ES-I3 (cell line): Measurements from ENCODE around the gene NEURL1B.

Experiments
- H3K36me3 ChIP-seq: 2 replicates; pipeline ENCODE4 v1.6.1; 2013; ENCODE audit warnings: mild to moderate bottlenecking, low read length, control low read depth, moderate library complexity; ENCODE audit not compliant: insufficient read depth
- H3K4me1 ChIP-seq: 2 replicates; pipeline ENCODE4 v1.6.1; 2013; ENCODE audit warnings: mild to moderate bottlenecking, control low read depth, low read length; ENCODE audit not compliant: insufficient read depth
- H3K9ac ChIP-seq: 2 replicates; pipeline ENCODE4 v1.6.1; 2013; ENCODE audit warnings: low read depth, mild to moderate bottlenecking, low read length, moderate library complexity
- H3K9me3 ChIP-seq: 2 replicates; pipeline ENCODE4 v1.6.1; 2013; ENCODE audit warnings: mild to moderate bottlenecking, low read length, moderate library complexity; ENCODE audit not compliant: control insufficient read depth, insufficient read depth

Gene NEURL1B

DNA sequence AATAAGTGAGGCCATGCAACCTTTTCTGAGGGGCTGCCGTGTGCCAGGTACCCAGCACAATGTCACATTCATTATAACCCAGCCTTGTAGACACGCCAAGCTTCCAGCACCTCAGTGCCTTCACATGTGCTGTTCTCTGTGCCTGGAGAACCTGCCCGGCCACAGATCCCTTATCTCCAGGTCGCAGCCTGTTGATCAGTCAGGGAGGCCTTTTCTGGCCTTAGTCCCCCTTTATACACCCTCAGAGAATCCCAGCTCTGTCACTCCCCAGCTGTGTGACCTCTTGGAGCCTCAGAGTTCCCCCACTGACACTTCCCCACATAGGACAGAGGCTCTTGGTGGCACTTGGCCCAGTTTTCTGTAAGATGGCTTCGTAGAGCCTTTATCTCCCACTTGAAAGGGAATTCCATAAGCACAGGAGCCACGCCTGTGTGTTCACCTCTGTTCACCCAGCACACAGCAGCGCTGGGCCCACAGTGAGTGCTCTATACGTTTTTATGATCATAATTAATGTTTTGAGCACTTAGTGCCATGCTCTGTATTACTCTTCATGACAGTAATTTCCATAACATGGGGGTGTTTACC is 38.7 kb downstream of the NEURL1B start:
- no peaks in the 10 kb centered on the region; the same call in 1 of the 2 replicates for H3K4me1 ChIP-seq
- H3K9ac ChIP-seq = no peak overlapping the region
- no peaks in the 10 kb centered on the region for H3K9me3 ChIP-seq
- H3K36me3 ChIP-seq = no peaks in the 10 kb centered on the region

DNA sequence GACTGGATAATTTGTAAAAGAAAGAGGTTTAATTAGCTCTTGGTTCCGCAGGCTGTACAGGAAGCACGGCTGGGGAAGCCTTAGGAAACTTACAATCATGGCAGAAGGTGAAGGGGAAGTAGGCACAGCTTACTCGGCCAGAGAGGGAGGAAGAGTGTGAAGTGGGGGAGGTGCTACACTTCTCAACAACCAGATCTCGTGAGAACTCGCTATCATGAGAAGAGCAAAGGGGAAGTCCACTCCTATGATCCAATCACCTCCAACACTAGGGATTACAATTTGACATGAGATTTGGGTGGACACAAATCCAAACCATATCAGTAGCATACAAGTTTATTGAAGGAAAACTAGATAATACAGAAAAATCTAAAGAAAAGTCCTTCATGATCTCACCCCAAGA is 39.9 kb downstream of the NEURL1B start:
- Histone ChIP-seq H3K36me3 (no peaks in the 10 kb centered on the region), H3K9ac (no peak overlapping the region), H3K9me3 (no peaks in the 10 kb centered on the region), H3K4me1 (no peaks in the 10 kb centered on the region; the same call in 1 of the 2 replicates)

DNA sequence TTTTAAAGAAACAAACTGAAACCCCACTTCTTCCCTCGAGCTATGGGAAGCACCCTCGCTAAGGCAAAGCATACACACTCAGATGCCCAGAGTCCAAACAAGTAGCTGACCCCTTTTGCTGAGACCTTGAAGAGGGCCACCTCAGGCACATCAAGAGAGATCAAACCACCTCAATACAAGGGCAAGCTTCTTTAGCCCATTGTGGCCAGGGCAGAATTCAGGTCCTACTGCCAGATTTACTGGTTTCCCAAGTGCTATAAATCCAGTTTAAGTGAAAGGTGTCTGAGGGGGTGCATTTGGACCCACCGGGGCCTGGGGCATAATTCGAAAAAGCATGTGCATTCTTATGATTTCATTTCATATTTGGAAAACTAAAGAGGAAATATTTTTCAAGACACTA is 40.4 kb downstream of the NEURL1B start:
- no peaks in the 10 kb centered on the region; the same call in 1 of the 2 replicates for H3K4me1 ChIP-seq
- no peak overlapping the region for H3K9ac ChIP-seq
- no peaks in the 10 kb centered on the region for H3K36me3 ChIP-seq
- H3K9me3 ChIP-seq = no peaks in the 10 kb centered on the region

DNA sequence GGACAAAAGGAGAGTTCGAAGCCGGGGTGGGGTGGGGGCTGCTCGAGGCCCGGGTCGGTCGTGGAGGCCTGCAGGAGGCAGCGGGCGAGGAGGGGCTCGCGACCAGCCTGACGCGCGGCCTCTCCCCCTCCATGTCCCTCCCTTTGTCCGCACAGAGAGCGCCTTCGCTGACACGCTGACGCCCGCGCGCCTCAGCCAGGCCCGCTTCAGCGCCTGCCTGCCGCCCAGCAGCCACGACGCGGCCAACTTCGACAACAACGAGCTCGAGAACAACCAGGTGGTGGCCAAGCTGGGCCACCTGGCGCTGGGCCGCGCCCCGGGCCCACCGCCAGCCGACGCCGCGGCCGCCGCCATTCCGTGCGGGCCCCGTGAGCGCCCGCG is 42.2 kb downstream of the NEURL1B start:
- Histone ChIP-seq H3K9me3 (no peaks in the 10 kb centered on the region), H3K9ac (peak overlapping the region; percentile 46; the same call in 1 of the 2 replicates), H3K4me1 (no peaks in the 10 kb centered on the region; the same call in 1 of the 2 replicates), H3K36me3 (no peaks in the 10 kb centered on the region)

DNA sequence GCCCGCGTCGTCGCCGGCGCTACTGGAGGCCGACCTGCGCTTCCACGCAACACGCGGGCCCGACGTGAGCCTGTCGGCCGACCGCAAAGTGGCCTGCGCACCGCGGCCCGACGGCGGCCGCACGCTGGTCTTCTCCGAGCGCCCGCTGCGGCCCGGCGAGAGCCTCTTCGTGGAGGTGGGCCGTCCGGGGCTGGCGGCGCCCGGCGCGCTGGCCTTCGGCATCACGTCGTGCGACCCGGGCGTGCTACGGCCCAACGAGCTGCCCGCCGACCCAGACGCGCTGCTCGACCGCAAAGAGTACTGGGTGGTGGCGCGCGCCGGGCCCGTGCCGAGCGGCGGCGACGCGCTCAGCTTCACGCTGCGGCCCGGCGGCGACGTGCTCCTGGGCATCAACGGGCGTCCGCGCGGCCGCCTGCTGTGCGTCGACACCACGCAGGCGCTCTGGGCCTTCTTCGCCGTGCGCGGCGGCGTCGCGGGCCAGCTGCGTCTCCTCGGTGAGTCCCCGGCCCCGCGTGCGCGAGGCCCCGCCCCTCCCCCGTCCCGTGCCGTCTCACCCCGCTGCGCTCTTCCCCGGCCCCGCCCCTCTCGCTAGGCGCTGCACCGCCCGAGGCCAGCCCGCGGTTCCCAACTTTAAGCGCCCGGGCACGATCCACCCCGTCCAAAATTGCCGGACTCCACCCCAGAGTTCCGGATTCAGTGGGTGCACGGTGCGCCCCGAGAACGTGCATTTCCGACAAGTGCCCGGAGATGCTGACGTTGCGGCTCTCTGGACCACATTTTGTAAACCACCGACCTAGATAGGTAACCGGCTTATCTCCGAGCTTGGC is 42.8 kb downstream of the NEURL1B start:
- H3K9me3 ChIP-seq = no peaks in the 10 kb centered on the region
- H3K9ac ChIP-seq = peak overlapping the region; percentile 46; the same call in 1 of the 2 replicates
- H3K4me1 ChIP-seq = no peaks in the 10 kb centered on the region
- no peaks in the 10 kb centered on the region for H3K36me3 ChIP-seq

DNA sequence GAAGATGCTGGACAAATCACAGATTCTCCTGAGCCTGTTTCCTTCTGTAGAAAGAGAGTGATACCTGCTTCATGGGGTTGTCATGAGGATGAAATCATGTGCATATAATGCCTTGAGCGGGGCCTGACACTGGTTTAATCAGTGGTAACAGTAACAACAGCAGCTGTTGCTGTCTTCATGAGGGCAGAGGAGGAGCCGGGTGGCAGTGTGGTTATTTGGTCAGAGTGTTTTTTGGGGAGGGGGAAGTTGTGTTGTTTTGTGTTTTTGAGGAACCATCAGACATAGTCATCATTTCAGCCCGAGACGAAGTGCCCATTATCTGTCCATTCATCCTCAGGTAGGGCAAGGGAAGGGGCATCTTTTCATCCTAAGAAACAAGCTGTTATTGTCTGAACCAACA is 44.0 kb downstream of the NEURL1B start:
- no peaks in the 10 kb centered on the region for H3K9me3 ChIP-seq
- H3K36me3 ChIP-seq = no peaks in the 10 kb centered on the region
- H3K9ac ChIP-seq = no peak overlapping the region
- no peaks in the 10 kb centered on the region for H3K4me1 ChIP-seq

DNA sequence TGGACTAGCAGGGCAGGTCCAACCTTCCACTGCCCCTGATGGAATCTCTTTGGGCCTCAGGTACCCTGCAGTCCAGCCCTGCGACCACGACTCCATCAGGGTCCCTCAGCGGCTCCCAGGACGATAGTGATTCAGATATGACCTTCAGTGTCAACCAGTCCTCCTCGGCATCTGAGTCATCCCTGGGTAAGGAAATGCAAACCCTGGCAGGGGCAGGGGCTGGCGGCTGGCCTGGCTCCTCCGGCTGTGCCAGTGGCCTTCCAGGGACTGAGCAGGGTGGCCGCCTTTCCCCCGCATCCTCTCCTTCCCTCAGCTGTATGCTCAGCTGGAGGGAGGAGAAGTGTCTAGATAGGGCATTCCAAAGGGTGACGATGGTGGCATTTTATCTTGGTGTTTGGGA is 45.0 kb downstream of the NEURL1B start:
- Histone ChIP-seq H3K9me3 (no peaks in the 10 kb centered on the region), H3K4me1 (no peaks in the 10 kb centered on the region), H3K9ac (no peak overlapping the region), H3K36me3 (no peaks in the 10 kb centered on the region)

DNA sequence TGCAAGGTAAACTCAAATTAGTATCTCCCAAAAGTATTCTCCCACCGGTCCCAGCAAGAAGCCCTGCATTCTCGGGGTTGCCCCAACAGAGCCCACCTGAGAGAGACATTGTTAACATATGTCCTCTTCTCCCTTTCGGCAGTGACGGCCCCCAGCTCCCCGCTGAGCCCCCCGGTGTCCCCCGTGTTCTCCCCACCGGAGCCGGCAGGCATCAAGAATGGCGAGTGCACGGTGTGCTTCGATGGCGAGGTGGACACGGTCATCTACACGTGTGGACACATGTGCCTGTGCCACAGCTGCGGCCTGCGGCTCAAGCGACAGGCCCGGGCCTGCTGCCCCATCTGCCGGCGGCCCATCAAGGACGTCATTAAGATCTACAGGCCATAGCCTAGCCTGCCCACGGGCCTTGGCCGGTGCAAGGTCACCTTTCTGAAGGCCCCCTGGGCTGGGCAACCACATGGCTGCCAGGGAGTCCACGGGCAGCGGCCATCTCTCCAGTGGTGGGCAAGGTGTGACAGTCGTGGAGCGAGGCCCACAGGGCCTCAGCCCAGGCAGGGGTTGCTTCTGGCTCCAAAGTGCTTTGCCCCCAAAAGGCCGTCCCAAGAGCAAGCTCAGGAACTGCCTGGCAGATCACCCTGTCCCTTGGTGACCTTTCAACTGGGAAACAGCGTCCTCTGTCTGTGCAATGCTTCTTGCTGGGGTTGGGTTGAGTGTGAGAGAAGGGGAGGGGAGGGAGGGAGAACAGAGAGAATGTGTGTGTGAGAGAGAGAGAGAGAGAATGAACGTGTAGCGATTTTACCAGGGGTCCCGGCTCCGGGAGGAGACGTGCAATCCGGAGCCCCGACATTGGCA is 45.7 kb downstream of the NEURL1B start:
- H3K9ac ChIP-seq = no peak overlapping the region
- H3K4me1 ChIP-seq = no peaks in the 10 kb centered on the region
- no peaks in the 10 kb centered on the region for H3K36me3 ChIP-seq
- no peaks in the 10 kb centered on the region for H3K9me3 ChIP-seq

DNA sequence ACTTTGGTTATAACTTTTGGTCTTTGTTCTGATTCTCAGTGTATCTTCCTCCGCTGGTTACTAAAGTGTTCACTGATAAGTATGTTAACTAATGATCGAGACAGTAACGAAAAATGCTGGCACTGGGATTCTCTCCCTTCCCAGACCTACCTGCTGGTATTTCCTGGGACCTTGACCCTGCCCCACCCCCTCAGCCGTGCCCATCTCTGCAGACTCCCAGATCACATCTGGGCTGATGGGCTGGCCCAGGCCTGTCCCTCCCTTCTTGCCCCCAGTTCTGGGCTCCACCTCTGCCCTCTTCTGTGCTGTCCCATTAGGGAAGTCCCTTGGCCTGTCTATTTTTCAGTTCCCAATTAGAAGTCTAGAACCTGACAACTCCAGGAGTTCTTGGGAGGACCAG is 46.9 kb downstream of the NEURL1B start:
- H3K9ac ChIP-seq = no peak overlapping the region

DNA sequence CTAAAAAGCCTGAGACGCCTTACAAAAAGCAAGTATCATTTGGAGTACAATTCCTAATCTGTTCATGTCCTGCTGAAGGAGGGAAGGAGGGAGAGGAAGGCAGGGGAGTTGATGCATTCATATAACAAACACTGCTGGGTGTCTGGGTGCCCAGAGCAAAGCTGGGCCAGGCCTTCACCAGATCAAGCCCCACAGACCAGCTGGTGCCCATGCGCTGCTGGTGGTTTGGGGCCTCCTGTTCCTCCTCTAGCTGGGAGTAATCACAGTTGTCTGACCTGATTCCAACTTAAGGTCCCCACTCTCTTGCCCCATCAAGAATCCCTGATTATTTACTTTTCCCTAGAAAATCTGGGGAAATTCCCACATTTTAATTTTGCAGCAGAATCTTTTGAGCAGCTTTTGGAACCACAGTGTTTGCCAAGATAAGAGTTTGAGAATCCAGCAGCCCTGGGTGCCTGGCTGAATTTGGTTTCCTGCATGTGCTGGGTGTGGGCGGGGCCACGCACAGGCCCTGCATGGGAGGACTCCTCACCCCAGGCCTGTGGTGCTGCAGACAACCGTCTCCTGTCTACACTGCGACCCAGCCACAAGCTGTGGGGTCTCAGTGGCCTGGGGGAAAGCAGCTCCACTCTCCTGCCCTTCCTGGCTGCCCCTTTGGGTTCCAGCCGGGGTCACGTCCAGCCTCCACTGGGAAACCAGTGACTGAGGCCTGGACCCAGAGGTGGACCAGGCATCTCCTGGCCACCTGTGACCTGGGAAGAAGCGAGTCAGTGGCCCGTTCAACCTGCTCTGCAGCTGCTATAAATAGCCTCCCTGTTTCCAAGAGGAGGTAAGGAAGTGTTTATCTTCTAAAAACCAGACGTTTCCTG is 47.5 kb downstream of the NEURL1B start:
- Histone ChIP-seq H3K9ac (no peak overlapping the region), H3K9me3 (no peaks in the 10 kb centered on the region), H3K36me3 (no peaks in the 10 kb centered on the region), H3K4me1 (no peaks in the 10 kb centered on the region)

More for the DNA sequence above, 46.9 kb downstream of the NEURL1B start:
- no peaks in the 10 kb centered on the region for H3K36me3 ChIP-seq
- H3K4me1 ChIP-seq = no peaks in the 10 kb centered on the region
- H3K9me3 ChIP-seq = no peaks in the 10 kb centered on the region

DNA sequence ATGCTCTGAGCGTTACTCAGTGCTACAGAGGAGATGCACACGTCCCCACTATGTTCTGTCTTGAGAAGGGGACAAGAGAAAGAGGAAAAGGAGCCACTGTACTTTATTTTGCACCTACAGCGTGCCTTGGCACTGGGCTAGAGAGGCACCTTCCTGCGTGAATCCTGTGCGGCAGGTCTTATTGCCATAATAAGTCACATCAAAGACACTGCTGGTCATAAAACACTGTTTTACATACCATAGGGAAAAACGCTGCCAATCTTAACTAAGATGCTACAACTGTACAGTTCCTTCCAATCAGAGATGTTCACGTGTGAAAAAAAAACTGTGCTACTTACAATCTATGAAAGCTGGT is 48.1 kb downstream of the NEURL1B start:
- Histone ChIP-seq H3K4me1 (no peaks in the 10 kb centered on the region), H3K36me3 (no peaks in the 10 kb centered on the region), H3K9me3 (no peaks in the 10 kb centered on the region), H3K9ac (no peak overlapping the region)

DNA sequence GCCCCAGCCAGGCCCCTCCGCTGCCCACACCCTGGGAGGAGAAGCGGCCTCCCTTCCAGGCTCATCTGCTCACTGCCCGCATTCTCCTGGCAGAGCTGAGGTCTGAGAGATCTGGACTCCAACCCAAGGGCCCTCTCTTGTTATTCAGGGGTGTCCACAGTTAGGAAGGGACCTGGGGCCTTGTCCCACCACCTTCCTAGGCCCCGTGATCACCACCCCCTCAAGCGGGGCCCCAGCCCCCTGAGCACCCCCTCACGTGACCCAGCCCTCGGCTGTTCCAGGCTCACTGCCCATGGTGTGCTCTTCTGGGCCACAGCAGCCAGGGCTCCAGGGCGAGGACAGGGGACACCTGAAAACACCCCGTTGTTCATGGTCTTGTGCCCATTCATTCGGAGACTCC is 48.7 kb downstream of the NEURL1B start:
- H3K9ac ChIP-seq = no peak overlapping the region
- no peaks in the 10 kb centered on the region for H3K9me3 ChIP-seq
- 0 out of 2 replicates have a peak, but pooled peaks cover 2% of the 10 kb centered on the region for H3K4me1 ChIP-seq
- no peaks in the 10 kb centered on the region for H3K36me3 ChIP-seq

DNA sequence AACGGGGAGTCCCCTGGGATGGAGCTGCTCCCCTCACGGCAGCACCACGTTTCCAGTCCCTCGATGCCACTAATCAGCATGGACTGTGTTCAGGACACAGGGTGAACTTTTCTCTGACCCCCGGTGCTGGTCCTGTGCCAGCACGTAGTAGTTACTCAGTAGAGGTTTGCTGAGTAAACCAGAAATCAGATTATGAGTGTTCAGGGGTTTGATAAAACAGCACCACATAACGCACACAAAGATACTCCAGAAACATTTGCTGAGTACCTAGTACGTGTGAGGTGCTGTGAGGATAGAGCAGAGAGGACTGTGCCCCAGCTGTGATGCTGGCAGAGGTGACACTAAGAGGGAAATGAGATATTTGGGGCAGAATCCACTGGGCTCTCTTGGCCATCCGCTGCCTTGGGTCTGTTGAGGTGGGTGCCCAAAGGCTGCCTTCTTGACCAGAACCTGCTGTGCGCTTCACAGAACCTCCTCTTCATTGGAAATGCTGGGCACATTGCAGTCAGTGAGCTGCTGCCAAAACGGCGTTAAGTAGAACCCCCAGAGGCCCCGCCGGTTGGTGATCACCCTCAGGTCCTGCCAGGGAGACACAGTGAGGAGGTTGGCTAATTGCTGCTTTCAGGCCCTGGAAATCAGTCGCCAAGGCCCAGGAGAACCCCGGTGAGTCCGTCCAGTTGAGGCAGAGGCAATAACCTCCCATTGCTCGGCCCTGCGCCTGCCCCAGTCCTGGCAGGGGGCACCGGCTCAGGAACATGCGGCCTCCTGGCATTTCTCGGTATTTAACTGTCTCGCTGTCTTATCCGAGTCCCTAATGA is 49.4 kb downstream of the NEURL1B start:
- Histone ChIP-seq H3K9ac (no peak overlapping the region), H3K9me3 (no peaks in the 10 kb centered on the region), H3K36me3 (no peaks in the 10 kb centered on the region), H3K4me1 (0 out of 2 replicates have a peak, but pooled peaks cover 6% of the 10 kb centered on the region)
